Loucy (cell line): ENCODE measurements around the gene KNDC1.
"Not testable (repeated sequence)": the region's sequence is repeated elsewhere in the genome, so short reads cannot be mapped to it uniquely, and the experiment has no call there.

Experiments used
- H2AFZ ChIP-seq: fragments of 200-600 bp; sonication (generic); 2 replicates; pipeline ENCODE4 v1.6.0; 2016; ENCODE audit warnings: antibody characterized with exemption, mild to moderate bottlenecking, low read length, moderate library complexity
- H3F3A ChIP-seq: fragments of 200-600 bp; 2 replicates; pipeline ENCODE4 v1.6.0; 2016; ENCODE audit warnings: antibody characterized with exemption, low read depth, mild to moderate bottlenecking
- H3K27me3 ChIP-seq: fragments of 200-600 bp; sonication (generic); 2 replicates; pipeline ENCODE4 v1.6.1; 2014; ENCODE audit warnings: low read length, mild to moderate bottlenecking; ENCODE audit not compliant: insufficient read depth, poor library complexity, severe bottlenecking
- H3K36me3 ChIP-seq: fragments of 200-600 bp; sonication (generic); 2 replicates; pipeline ENCODE4 v1.6.1; 2016; ENCODE audit warnings: low read length; ENCODE audit not compliant: insufficient read depth
- H3K4me1 ChIP-seq: fragments of 200-600 bp; sonication (generic); 2 replicates; pipeline ENCODE4 v1.5.1; 2014; ENCODE audit warnings: low read length, mild to moderate bottlenecking; ENCODE audit not compliant: insufficient read depth, poor library complexity, severe bottlenecking
- H3K4me2 ChIP-seq: fragments of 200-600 bp; sonication (generic); 2 replicates; pipeline ENCODE4 v1.6.0; 2014; ENCODE audit warnings: antibody characterized with exemption, low read length, low read depth, mild to moderate bottlenecking; ENCODE audit not compliant: poor library complexity, severe bottlenecking
- H3K4me3 ChIP-seq: fragments of 200-600 bp; sonication (generic); 2 replicates; pipeline ENCODE4 v1.5.1; 2014; ENCODE audit warnings: low read length, mild to moderate bottlenecking, mixed read lengths; ENCODE audit not compliant: poor library complexity, severe bottlenecking
- H3K79me2 ChIP-seq: fragments of 200-600 bp; sonication (generic); 2 replicates; pipeline ENCODE4 v1.6.1; 2014; ENCODE audit warnings: low read length; ENCODE audit not compliant: insufficient read depth
- H3K9ac ChIP-seq: fragments of 200-600 bp; sonication (generic); 2 replicates; pipeline ENCODE4 v1.6.0; 2014; ENCODE audit warnings: mild to moderate bottlenecking, low read depth, low read length, moderate library complexity; ENCODE audit not compliant: poor library complexity, severe bottlenecking
- H3K9me2 ChIP-seq: fragments of 200-600 bp; sonication (generic); replicated peaks from 2 replicates; pipeline ENCODE4 v1.6.1; 2016; ENCODE audit warnings: low read depth, low read length, mixed read lengths
- H3K9me3 ChIP-seq: fragments of 200-600 bp; sonication (generic); 2 replicates; pipeline ENCODE4 v1.6.1; 2014; ENCODE audit warnings: mild to moderate bottlenecking, antibody characterized with exemption, low read length, low read depth; ENCODE audit not compliant: insufficient read depth
- H4K20me1 ChIP-seq: fragments of 200-600 bp; sonication (generic); 2 replicates; pipeline ENCODE4 v1.6.0; 2014; ENCODE audit warnings: antibody characterized with exemption, low read length, mild to moderate bottlenecking; ENCODE audit not compliant: insufficient read depth, poor library complexity, severe bottlenecking
- EZH2phosphoT487 ChIP-seq: fragments of 200-600 bp; IDR thresholded peaks from 2 replicates; pipeline ENCODE4 v1.6.1; 2018; ENCODE audit warnings: antibody characterized with exemption, mild to moderate bottlenecking, moderate library complexity, borderline replicate concordance
- TF ChIP-seq, protein P1 (sequence below): fragments of 200-600 bp; sonication (generic); conservative IDR thresholded peaks from 2 replicates; pipeline ENCODE4 v1.5.1; 2014; ENCODE audit warnings: mild to moderate bottlenecking, antibody characterized with exemption, low read length

Gene KNDC1

DNA sequence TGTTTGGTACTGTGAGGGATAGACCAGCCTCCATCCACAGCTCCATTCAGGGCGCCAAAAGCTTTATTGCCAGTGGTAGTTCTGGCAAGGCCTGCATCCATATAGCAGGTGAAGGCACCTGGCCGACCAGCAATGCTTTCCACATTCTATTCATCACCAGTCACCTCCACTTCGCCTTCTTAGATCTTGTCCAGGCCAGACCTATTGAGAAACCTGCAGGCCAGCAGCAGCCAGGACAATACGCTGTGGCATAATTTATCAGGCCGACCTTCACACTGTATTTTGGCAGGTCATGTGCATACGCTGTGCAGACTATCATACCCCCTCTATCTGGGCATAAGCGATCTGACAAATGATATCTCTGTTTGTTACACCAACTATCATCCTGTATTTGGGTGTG is 15.2 kb upstream of the KNDC1 start:
- Histone ChIP-seq H2AFZ (no peak overlapping the region), H3F3A (no peaks in the 10 kb centered on the region), H3K9me2 (no peaks in the 10 kb centered on the region), H3K4me1 (no peaks in the 10 kb centered on the region), H3K9ac (no peak overlapping the region), H3K79me2 (no peaks in the 10 kb centered on the region), H3K4me3 (no peak overlapping the region), H4K20me1 (no peaks in the 10 kb centered on the region), H3K4me2 (no peak overlapping the region), H3K27me3 (no peaks in the 10 kb centered on the region), H3K36me3 (no peaks in the 10 kb centered on the region), H3K9me3 (peaks cover 9% of the 10 kb centered on the region; the same call in 1 of the 2 replicates)
- TF ChIP-seq, protein P1, sequence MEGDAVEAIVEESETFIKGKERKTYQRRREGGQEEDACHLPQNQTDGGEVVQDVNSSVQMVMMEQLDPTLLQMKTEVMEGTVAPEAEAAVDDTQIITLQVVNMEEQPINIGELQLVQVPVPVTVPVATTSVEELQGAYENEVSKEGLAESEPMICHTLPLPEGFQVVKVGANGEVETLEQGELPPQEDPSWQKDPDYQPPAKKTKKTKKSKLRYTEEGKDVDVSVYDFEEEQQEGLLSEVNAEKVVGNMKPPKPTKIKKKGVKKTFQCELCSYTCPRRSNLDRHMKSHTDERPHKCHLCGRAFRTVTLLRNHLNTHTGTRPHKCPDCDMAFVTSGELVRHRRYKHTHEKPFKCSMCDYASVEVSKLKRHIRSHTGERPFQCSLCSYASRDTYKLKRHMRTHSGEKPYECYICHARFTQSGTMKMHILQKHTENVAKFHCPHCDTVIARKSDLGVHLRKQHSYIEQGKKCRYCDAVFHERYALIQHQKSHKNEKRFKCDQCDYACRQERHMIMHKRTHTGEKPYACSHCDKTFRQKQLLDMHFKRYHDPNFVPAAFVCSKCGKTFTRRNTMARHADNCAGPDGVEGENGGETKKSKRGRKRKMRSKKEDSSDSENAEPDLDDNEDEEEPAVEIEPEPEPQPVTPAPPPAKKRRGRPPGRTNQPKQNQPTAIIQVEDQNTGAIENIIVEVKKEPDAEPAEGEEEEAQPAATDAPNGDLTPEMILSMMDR, result no peak
- no peak for TF ChIP-seq EZH2phosphoT487

DNA sequence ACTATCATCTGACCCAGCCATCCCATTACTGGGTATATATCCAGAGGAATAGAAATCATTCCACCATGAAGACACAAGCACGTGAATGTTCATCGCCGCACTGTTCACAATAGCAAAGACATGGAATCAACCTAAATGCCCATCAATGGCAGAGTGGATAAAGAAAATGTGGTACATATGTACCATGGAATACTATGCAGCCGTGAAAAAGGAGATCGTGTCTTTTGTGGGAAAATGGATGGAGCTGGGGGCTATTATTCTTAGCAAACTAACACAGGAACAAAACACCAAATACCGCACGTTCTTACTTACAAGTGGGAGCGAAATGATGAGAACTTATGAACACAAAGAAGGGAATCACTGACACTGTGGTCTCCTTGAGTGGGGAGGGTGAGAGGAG is 9.8 kb upstream of the KNDC1 start:
- H3K9me2 ChIP-seq, result no peaks in the 10 kb centered on the region
- no peaks in the 10 kb centered on the region for H3K36me3 ChIP-seq
- H3F3A ChIP-seq, result no peaks in the 10 kb centered on the region
- no peak for TF ChIP-seq EZH2phosphoT487
- TF ChIP-seq, protein P1, result no peak
- H3K27me3 ChIP-seq, result no peaks in the 10 kb centered on the region
- H3K4me3 ChIP-seq, result no peak overlapping the region
- H2AFZ ChIP-seq, result no peak overlapping the region
- no peaks in the 10 kb centered on the region for H3K4me1 ChIP-seq
- H3K79me2 ChIP-seq, result no peaks in the 10 kb centered on the region
- no peak overlapping the region for H3K9ac ChIP-seq
- no peaks in the 10 kb centered on the region for H4K20me1 ChIP-seq
- peaks cover 14% of the 10 kb centered on the region; the same call in 1 of the 2 replicates for H3K9me3 ChIP-seq
- no peak overlapping the region for H3K4me2 ChIP-seq

DNA sequence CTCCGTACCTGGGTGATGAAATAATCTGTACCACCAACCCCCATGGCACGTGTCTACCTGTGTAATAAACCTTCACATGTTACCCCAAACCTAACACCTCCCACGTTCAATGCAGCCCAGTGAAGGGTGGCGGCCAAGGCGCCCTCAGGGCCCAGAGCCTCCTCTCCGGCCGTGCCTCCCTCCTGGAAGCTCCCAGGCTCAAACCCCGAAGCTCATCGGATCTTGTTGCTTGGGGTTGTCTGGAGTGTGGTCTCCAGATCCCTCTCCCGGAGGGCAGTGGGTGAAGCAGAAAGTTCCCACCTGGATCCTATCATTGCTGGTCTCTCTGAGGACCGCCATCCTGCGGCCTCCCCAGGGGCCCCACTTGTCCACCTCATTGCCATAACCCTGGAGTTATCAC is 9.4 kb upstream of the KNDC1 start:
- Histone ChIP-seq H3F3A (no peaks in the 10 kb centered on the region), H3K79me2 (no peaks in the 10 kb centered on the region), H3K4me3 (no peak overlapping the region), H3K9ac (no peak overlapping the region), H2AFZ (no peak overlapping the region), H3K4me1 (no peaks in the 10 kb centered on the region), H3K27me3 (no peaks in the 10 kb centered on the region), H3K9me3 (peaks cover 14% of the 10 kb centered on the region; the same call in 1 of the 2 replicates), H4K20me1 (no peaks in the 10 kb centered on the region), H3K4me2 (no peak overlapping the region), H3K36me3 (no peaks in the 10 kb centered on the region), H3K9me2 (no peaks in the 10 kb centered on the region)
- no peak for TF ChIP-seq EZH2phosphoT487
- TF ChIP-seq, protein P1, result no peak

DNA sequence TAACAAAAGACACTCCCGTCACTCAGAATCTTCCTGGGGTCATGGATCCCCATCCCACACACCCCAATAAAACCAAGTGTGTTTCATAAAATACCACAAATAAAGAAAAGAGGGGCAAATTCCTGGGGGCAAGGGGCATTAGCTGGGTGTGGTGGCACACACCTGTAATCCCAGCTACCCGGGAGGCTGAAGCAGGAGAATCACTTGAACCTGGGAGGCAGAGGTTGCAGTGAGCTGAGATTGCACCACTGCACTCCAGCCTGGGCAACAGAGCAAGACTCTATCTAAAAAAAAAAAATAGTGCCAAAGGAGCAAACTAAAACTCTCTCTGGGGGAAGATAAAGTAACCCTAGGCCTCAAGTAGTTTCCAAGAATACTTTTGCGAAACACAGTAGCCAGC is 8.9 kb upstream of the KNDC1 start:
- H3F3A ChIP-seq, H3K36me3 ChIP-seq, H3K79me2 ChIP-seq, H3K9ac ChIP-seq, H3K9me2 ChIP-seq, H4K20me1 ChIP-seq, H3K4me3 ChIP-seq, H3K4me2 ChIP-seq, H2AFZ ChIP-seq, H3K27me3 ChIP-seq, H3K4me1 ChIP-seq: not testable (repeated sequence)
- H3K9me3 ChIP-seq, result peaks cover 14% of the 10 kb centered on the region; the same call in 1 of the 2 replicates
